Measurements from ENCODE around the gene TNRC6A.

The TNRC6A gene

DNA sequence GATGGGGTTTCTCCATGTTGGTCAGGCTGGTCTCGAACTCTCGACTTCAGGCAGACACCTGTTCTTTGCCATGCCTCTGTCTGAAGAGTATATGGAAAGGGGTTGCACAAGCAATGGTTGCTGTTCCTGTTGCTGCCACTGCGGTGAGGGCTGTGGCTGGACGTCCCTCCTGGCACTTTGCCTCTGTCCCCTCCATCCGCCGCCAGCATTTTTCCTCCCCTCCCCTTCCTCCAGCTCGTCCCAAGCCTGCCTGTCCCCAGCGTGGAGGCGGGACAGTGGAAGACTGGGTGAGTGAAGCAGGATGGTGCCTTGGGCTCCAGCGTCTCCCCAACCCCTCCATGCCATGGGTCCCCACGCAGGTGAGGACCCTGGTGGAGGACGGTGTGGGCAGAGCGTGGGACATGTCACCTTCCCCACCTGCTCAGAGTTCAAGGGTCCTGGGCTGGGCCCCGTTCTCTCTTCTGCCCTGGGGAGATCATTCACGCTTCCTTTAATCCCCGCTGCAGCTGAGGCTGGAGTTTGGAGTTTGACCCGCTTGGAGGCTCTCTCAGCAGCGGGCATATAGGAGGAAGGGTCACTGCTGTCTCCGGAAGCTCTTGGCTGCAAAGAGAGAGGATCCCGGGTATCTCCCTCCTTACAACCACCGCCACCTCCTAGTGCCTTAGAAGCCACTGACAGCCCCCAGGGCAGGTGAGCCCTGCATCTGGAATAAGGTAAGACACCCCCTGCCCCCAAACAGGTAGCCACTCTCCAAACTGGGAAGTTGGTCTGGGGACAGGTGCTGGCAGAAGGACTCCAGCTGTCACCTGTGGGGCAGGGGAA, 116.5 kb downstream of the TNRC6A start, which contains the start of gene SLC5A11:
TSS of gene SLC5A11 (plus strand) at position 238 of the 822 bp plus-strand sequence. CDS start 12,681 bp downstream, outside the sequence.
- no peak within 1 kb of the TSS for H3K4me3 ChIP-seq (ENCODE audit: control insufficient read depth, low read depth, low read length)
- TF ChIP-seq, protein P1, sequence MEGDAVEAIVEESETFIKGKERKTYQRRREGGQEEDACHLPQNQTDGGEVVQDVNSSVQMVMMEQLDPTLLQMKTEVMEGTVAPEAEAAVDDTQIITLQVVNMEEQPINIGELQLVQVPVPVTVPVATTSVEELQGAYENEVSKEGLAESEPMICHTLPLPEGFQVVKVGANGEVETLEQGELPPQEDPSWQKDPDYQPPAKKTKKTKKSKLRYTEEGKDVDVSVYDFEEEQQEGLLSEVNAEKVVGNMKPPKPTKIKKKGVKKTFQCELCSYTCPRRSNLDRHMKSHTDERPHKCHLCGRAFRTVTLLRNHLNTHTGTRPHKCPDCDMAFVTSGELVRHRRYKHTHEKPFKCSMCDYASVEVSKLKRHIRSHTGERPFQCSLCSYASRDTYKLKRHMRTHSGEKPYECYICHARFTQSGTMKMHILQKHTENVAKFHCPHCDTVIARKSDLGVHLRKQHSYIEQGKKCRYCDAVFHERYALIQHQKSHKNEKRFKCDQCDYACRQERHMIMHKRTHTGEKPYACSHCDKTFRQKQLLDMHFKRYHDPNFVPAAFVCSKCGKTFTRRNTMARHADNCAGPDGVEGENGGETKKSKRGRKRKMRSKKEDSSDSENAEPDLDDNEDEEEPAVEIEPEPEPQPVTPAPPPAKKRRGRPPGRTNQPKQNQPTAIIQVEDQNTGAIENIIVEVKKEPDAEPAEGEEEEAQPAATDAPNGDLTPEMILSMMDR (conservative IDR thresholded peaks at IDR 0.05; ENCODE audit: control insufficient read depth, insufficient read depth, low read depth, low read length): no peak

DNA sequence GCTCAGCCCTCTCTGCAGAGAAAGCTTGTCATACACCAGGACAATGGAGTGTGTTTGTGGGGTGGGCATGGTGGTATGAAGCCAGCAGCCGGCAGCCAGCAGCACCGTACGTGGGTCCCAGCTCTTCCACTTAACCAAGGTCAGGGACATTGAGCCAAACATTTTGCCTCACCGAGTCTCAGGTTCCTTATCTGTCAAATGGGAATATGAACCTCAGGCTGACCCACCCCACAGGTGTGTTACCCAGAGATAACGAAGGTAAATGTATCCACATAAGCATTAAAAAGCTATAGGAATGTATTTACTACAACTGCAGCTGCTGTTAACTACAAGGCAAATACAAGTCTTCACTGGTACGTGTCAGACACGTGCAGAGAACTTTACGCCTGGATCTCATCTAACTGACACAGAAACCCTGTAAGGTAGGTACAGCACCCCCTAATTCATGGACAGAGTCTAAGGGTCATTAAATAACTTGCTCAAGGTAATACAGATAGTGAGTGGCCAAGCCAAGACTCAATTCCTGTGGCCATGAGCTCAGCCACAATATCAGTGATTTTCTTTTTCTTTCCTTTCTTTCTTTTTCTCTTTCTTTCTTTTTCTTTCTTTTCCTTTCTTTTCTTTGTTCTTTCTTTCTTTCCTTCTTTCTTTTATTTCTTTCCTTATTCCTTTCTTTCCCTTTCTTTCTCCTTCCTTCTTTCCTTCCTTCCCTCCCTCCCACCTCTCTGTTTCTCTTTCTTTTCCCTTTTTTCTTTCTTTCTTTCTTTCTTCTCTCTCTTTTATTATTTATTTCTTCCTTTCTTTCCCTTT, 117.3 kb downstream of the TNRC6A start:
- TF ChIP-seq, protein P1 (conservative IDR thresholded peaks at IDR 0.05; ENCODE audit: control insufficient read depth, insufficient read depth, low read depth, low read length): no peak
- DNase-seq (ENCODE audit: low read depth): no peak

More for the DNA sequence above, 116.5 kb downstream of the TNRC6A start, which contains the start of gene SLC5A11:
- DNase-seq (ENCODE audit: low read depth): no peak

DNA sequence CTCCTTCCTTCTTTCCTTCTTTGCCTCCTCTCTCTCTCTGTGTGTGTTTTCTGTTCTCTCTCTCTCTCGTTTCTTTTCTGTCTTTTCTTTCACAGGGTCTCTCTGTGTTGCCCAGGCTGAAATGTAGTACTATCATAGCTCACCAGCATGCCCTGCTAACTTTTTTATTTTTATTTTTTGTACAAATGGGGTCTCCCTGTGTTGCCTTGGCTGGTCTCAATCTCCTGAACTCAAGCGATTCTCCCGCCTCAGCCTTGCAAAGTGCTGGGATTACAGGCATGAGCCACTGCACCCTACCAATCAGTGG, 117.9 kb downstream of the TNRC6A start:
- TF ChIP-seq, protein P1 (conservative IDR thresholded peaks at IDR 0.05; ENCODE audit: control insufficient read depth, insufficient read depth, low read depth, low read length): no peak
- no peak overlapping the region for H3K4me3 ChIP-seq (ENCODE audit: control insufficient read depth, low read depth, low read length)
- no peak for DNase-seq (ENCODE audit: low read depth)

More for the DNA sequence above, 117.3 kb downstream of the TNRC6A start:
- no peak overlapping the region for H3K4me3 ChIP-seq (ENCODE audit: control insufficient read depth, low read depth, low read length)

DNA sequence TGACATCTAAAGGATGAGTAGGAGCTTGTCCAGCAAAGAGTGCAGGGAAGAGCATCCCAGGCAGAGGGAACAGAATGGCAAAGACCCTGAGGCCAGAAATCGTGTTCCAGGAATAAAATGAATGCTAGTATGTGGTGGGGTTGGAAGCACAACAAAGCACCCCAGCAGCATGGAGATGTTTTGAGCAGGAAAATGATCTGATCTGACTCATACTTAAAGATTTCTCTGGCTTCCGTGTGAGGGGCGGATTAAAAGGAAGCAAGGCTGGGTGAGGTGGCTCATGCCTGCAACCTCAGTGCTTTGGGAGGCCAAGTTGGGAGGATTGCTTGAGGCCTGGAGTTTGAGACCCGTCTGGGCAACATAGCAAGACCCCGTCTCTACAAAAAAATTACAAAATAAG, 118.6 kb downstream of the TNRC6A start:
- DNase-seq (ENCODE audit: low read depth): peak; percentile 63
- H3K4me3 ChIP-seq (ENCODE audit: control insufficient read depth, low read depth, low read length): no peak overlapping the region
- TF ChIP-seq, protein P1 (conservative IDR thresholded peaks at IDR 0.05; ENCODE audit: control insufficient read depth, insufficient read depth, low read depth, low read length): no peak

DNA sequence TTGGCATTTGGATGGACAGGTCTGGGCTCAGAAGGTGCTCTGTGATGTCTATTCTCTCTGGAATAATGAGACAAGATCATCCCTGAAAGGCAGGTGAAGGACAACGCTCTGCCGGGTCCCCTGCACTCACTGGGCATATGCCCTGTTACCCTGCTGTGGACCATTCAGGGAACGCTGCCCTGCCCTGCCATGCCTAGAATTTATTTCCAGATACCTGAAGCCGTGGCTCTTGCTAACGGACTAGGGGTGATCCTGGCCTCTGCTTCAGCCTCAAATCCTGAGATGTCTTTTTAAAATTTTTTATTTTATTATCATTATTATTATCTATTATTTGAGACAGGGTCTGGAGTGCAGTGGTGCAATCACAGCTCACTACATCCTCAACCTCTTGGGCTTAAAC, 120.2 kb downstream of the TNRC6A start:
- TF ChIP-seq, protein P1 (conservative IDR thresholded peaks at IDR 0.05; ENCODE audit: control insufficient read depth, insufficient read depth, low read depth, low read length): no peak
- H3K4me3 ChIP-seq (ENCODE audit: control insufficient read depth, low read depth, low read length): no peak overlapping the region
- no peak for DNase-seq (ENCODE audit: low read depth)

DNA sequence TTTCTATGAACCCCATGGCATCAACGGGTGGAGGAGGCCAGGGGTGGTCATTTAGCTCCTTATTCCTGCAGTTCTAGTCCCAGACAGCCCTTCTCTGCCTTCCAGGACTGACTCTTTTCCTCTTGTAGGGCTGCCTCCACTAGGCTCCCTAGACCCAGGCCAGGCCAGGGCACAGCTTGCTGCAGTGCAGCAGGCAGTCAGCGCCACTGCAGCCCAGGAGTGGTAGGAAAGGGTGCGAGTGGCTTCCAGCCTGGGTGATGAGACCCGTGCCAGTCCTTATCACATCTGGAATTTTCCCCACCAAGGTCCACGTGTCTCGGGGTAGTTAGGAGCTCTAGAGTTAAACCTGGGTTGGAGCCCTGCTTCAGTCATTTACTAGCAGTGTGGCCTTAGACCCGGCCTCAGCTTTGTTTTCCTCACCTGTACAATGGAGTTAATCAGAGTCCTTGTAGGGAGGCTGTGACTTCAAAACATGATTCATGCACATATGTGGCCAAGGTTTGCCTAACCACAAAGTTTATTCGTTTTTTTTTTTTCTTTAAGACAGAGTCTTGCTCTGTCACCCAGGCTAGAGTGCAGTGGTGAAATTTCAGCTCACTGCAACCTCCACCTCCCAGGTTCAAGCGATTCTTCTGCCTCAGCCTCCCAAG, 121.0 kb downstream of the TNRC6A start:
- TF ChIP-seq, protein P1 (conservative IDR thresholded peaks at IDR 0.05; ENCODE audit: control insufficient read depth, insufficient read depth, low read depth, low read length): no peak
- DNase-seq (ENCODE audit: low read depth): peak; percentile 75
- H3K4me3 ChIP-seq (ENCODE audit: control insufficient read depth, low read depth, low read length): no peak overlapping the region

Measured in fibroblast of mammary gland (primary cell).